ENCODE results near the gene ZFY.
"Not testable (repeated sequence)": the region's sequence is repeated elsewhere in the genome, so short reads cannot be mapped to it uniquely, and the experiment has no call there.

ZFY gene

GRCh38 chrY:3003516-3003830, 68.3 kb downstream of the ZFY start:
- peak; percentile 16 for DNase-seq (ENCODE audit: low spot score)
- TF ChIP-seq CTCF (IDR thresholded peaks at IDR 0.05; ENCODE audit: extremely low read depth, missing control alignments): no peak

GRCh38 chrY:3003846-3004245, 68.7 kb downstream of the ZFY start:
- peak; percentile 37 for DNase-seq (ENCODE audit: low spot score)
- TF ChIP-seq CTCF (IDR thresholded peaks at IDR 0.05; ENCODE audit: extremely low read depth, missing control alignments): no peak

GRCh38 chrY:3006031-3006430, 70.8 kb downstream of the ZFY start:
- not testable (repeated sequence) for DNase-seq (ENCODE audit: low spot score)

- DNase-seq (ENCODE audit: low spot score): no peak
- no peak for TF ChIP-seq CTCF (IDR thresholded peaks at IDR 0.05; ENCODE audit: extremely low read depth, missing control alignments)
These were observed 72.8 kb downstream of the ZFY start for GRCh38 chrY:3007967-3008366.

- DNase-seq (ENCODE audit: low spot score): no peak
- TF ChIP-seq CTCF (IDR thresholded peaks at IDR 0.05; ENCODE audit: extremely low read depth, missing control alignments): no peak
These were observed 77.0 kb downstream of the ZFY start for GRCh38 chrY:3012226-3012625.

- DNase-seq (ENCODE audit: low spot score): no peak
- no peak for TF ChIP-seq CTCF (IDR thresholded peaks at IDR 0.05; ENCODE audit: extremely low read depth, missing control alignments)
These were observed 81.4 kb downstream of the ZFY start for GRCh38 chrY:3016594-3016993.

- DNase-seq (ENCODE audit: low spot score): no peak
- TF ChIP-seq CTCF (IDR thresholded peaks at IDR 0.05; ENCODE audit: extremely low read depth, missing control alignments): no peak
These were observed 83.4 kb downstream of the ZFY start for GRCh38 chrY:3018546-3018945.

GRCh38 chrY:3019584-3019983, 84.4 kb downstream of the ZFY start:
- DNase-seq (ENCODE audit: low spot score): no peak
- TF ChIP-seq CTCF (IDR thresholded peaks at IDR 0.05; ENCODE audit: extremely low read depth, missing control alignments): no peak

Measured in GM20000 (cell line).